ENCODE results near the gene ADK.

The ADK gene

DNA sequence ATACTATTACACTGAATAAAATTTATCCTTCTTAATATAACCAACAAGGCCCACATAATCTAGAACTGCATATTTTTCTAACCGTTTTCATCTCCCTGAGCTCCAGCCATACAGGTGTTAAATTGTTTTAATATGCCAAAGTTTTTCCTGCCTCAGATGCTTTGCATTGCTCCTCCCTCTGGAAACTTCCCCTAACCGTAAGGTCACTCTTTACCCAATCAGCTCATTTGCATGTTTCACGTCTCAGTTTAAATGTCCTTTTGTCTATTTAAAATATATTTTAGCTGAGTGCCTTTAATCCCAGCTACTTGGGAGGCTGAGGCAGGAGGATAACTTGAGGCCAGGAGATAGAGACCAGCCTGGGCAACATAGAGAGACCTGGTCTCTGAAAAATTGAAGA, 228.5 kb downstream of the ADK start:
- FAIRE-seq: no peak
- TF ChIP-seq, protein P1, sequence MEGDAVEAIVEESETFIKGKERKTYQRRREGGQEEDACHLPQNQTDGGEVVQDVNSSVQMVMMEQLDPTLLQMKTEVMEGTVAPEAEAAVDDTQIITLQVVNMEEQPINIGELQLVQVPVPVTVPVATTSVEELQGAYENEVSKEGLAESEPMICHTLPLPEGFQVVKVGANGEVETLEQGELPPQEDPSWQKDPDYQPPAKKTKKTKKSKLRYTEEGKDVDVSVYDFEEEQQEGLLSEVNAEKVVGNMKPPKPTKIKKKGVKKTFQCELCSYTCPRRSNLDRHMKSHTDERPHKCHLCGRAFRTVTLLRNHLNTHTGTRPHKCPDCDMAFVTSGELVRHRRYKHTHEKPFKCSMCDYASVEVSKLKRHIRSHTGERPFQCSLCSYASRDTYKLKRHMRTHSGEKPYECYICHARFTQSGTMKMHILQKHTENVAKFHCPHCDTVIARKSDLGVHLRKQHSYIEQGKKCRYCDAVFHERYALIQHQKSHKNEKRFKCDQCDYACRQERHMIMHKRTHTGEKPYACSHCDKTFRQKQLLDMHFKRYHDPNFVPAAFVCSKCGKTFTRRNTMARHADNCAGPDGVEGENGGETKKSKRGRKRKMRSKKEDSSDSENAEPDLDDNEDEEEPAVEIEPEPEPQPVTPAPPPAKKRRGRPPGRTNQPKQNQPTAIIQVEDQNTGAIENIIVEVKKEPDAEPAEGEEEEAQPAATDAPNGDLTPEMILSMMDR (IDR thresholded peaks at IDR 0.05; ENCODE audit: insufficient read depth, missing control alignments): no peak
- no peak for DNase-seq (ENCODE audit: insufficient read length, low spot score)

DNA sequence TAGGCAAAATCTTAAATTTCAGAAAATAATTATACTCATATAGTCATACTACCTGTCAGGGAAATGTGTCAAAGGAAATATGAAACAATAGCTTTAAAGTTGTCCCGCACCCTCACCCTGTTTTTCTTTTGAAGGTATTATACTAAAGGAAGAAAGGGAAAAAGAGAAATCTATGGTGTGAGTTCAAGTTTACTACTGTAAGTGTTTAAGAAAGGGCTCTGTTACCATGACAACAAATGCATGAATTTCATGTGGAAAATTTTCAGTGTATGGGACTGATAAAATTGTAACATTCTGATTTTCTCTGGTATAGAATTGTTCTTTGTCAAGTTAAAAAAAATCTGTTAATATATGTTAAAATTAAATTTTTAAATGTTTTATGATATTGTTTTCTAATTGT, 229.8 kb downstream of the ADK start:
- TF ChIP-seq, protein P1 (IDR thresholded peaks at IDR 0.05; ENCODE audit: insufficient read depth, missing control alignments): no peak
- DNase-seq (ENCODE audit: insufficient read length, low spot score) (no peak), FAIRE-seq (no peak)

DNA sequence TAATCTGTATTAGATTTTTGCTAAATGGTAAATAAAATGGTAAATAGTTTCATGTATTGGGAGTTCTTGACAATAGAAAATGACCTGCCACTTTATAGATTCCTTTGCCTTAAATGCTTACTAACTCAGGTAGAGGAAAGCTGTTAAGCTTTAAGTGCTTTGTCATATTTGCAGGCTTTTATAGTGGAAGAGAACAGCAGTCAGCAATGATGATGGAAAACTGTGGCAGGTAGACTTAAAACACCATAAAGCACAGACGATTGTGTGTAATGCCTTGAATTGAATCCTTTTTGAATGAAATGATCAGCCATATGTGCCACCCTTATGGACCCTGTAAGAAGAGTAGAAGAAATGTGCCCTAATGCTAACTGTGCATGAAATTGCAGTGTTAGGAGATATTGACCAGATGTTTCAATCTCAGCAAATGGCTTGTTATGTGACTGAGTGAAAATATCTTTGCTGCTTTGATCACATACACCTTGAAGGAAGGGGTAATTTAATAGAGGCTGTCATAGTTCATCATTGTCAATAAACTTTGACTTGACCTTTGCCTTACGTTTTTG, 230.4 kb downstream of the ADK start:
- TF ChIP-seq, protein P1 (IDR thresholded peaks at IDR 0.05; ENCODE audit: insufficient read depth, missing control alignments): no peak
- DNase-seq (ENCODE audit: insufficient read length, low spot score) (no peak), FAIRE-seq (no peak)

DNA sequence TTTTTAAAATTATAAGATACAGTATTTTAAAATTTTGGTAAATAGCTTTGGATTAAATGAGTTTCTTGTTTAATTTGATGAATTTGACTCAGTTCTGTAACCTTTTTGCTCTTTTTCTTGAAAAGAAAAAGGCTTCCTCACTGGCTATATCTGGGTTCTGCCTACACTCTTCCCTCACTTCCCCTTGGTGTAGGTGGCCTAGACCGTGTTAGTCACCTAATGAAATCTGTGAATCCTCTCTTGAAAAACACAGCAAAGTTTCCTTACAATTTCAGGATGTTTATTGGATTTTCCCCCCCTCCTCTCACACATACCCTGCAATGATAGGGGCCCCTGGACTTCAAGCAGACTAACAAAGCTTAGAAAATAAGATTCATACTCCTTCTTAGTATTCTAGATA, 231.6 kb downstream of the ADK start:
- FAIRE-seq (no peak), DNase-seq (ENCODE audit: insufficient read length, low spot score) (no peak)

DNA sequence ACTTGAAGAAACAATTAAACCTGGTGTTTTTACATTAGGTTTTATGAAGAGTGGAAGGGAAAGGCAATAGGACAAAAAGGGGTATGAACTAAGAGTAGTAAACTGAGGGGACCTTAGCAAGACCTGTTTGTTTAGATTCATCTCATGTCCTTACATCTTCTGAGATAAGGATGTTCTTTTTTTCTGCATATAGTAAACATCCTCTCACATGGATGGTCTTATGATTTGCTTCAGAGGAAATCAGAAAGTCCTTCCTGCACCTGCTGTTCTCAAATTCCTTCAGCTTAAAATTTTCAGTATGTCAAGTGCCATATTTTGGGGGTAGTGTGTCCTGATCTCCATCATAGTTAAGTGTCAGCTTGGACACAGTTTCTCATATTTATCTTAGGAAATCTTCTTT, 232.6 kb downstream of the ADK start:
- DNase-seq (ENCODE audit: insufficient read length, low spot score): no peak
- TF ChIP-seq, protein P1 (IDR thresholded peaks at IDR 0.05; ENCODE audit: insufficient read depth, missing control alignments): no peak
- no peak for FAIRE-seq

More for the DNA sequence above, 231.6 kb downstream of the ADK start:
- TF ChIP-seq, protein P1 (IDR thresholded peaks at IDR 0.05; ENCODE audit: insufficient read depth, missing control alignments): no peak

DNA sequence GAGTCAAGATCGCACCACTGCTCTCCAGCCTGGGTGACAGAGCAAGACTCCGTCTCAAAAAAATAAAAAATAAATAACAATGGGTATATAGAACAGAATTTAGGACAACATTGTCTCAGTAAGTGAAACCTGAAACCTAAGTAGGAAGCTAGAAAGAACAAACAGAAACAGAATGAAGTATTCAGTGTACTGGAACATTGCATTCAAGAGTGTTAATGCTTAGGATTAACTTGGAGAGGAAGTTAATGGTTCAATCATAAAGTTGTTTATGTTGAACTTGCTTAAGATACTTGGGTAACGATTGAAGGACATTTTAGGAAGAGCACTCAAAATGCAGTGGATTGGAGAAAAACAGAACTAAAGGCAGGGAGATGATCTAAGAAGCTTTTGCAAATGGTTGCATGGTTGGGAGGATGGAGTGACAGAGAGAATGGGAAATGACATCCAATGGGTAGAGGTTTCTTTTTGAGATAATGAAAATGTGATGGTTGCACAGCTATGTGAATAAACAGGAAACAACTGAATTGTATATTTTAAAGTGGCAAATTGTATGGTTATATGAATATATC, 233.7 kb downstream of the ADK start:
- TF ChIP-seq, protein P1 (IDR thresholded peaks at IDR 0.05; ENCODE audit: insufficient read depth, missing control alignments): no peak
- FAIRE-seq: no peak
- no peak for DNase-seq (ENCODE audit: insufficient read length, low spot score)

DNA sequence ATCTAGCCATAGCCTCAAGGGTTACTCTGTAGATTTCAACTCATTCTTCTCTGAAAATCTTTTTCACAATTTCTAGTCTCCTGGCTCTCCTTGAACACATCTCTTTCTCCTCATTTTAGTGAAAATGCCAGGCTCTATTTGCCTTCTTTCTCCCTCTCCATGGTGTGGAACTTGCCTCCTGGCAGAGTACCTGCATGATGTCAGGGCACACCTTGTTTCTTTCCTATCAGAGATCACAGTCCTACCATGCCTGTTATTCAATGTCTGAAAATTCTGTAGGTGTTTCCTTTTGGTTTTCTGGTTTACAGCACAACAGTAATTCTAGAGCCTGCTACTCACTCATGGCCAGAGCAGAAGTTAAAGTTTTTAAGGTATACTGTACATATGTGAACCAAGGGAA, 237.8 kb downstream of the ADK start:
- TF ChIP-seq, protein P1 (IDR thresholded peaks at IDR 0.05; ENCODE audit: insufficient read depth, missing control alignments): no peak
- DNase-seq (ENCODE audit: insufficient read length, low spot score): no peak
- FAIRE-seq: no peak
